CD14-positive monocyte (primary cell): ENCODE results near the gene MAP1LC3B. TPM values are rescaled to one million over a fixed set of nuclear protein-coding genes. Genes with fewer than 3 reads are reported as not detected.

Source experiments
- DNase-seq, 3 donors: peaks; one replicate each; pipeline ENCODE4 v3.0.0-alpha.2; 2011 to 2022
- H2AFZ ChIP-seq: 2 replicates; pipeline ENCODE4 v1.6.0; 2012; ENCODE audit warnings: mild to moderate bottlenecking, low read depth, low read length, inconsistent platforms; ENCODE audit not compliant: insufficient read depth, poor library complexity, severe bottlenecking
- H3K27ac ChIP-seq, 2 donors: 1 replicate in 1 of 2; 2 replicates in 1 of 2; pipeline ENCODE4 v1.5.1; 2012 to 2013; ENCODE audit warnings: low read length in 2 of 2, control low read depth in 1 of 2, inconsistent platforms in 1 of 2, low read depth in 1 of 2, mild to moderate bottlenecking in 1 of 2
- H3K27me3 ChIP-seq, 2 donors: one replicate each; pipeline versions ENCODE4 v1.6.0 to v1.6.1; 2011 to 2013; ENCODE audit warnings: low read length in 2 of 2; ENCODE audit not compliant: control insufficient read depth in 2 of 2, insufficient read depth in 2 of 2
- H3K36me3 ChIP-seq, 2 donors: replicated peaks in 1 of 2; 1 replicate in 1 of 2; 2 replicates in 1 of 2; pipeline versions ENCODE4 v1.5.1 to v1.6.1; 2012 to 2013; ENCODE audit warnings: low read length in 2 of 2, control low read depth in 1 of 2, inconsistent platforms in 1 of 2, mild to moderate bottlenecking in 1 of 2; ENCODE audit not compliant: insufficient read depth in 2 of 2, control insufficient read depth in 1 of 2
- H3K4me1 ChIP-seq, 2 donors: 1 replicate in 1 of 2; 2 replicates in 1 of 2; pipeline versions ENCODE4 v1.5.1 to v1.6.1; 2012 to 2013; ENCODE audit warnings: low read length in 2 of 2, control low read depth in 1 of 2, inconsistent platforms in 1 of 2, mild to moderate bottlenecking in 1 of 2, moderate library complexity in 1 of 2; ENCODE audit not compliant: insufficient read depth in 2 of 2, control insufficient read depth in 1 of 2
- H3K4me2 ChIP-seq: replicated peaks from 2 replicates; pipeline ENCODE3; 2012; ENCODE audit warnings: low read length, moderate library complexity, mild to moderate bottlenecking; ENCODE audit not compliant: poor library complexity, severe bottlenecking; ENCODE audit errors: extremely low read depth
- H3K4me3 ChIP-seq, 3 experiments: fragments of 200-600 bp in 1 of 3; sonication (generic) in 1 of 3; replicated peaks in 1 of 3; 1 replicate in 2 of 3; 2 replicates in 1 of 3; pipeline ENCODE4 v1.5.1; 2011 to 2013; ENCODE audit warnings: low read length in 3 of 3, mild to moderate bottlenecking in 3 of 3, control low read depth in 2 of 3, low read depth in 2 of 3, inconsistent platforms in 1 of 3, moderate library complexity in 1 of 3
- H3K79me2 ChIP-seq: 2 replicates; pipeline ENCODE4 v1.6.0; 2012; ENCODE audit warnings: mild to moderate bottlenecking, control low read depth, inconsistent platforms, low read length, moderate library complexity; ENCODE audit not compliant: insufficient read depth
- H3K9ac ChIP-seq: 2 replicates; pipeline ENCODE4 v1.6.0; 2017; ENCODE audit warnings: low read length, mild to moderate bottlenecking; ENCODE audit not compliant: insufficient read depth, poor library complexity, severe bottlenecking
- H3K9me3 ChIP-seq, 2 donors: replicated peaks in 1 of 2; 1 replicate in 1 of 2; 2 replicates in 1 of 2; pipeline versions ENCODE4 v1.5.1 to v1.6.1; 2012 to 2013; ENCODE audit warnings: low read length in 2 of 2, control low read depth in 1 of 2; ENCODE audit not compliant: control insufficient read depth in 1 of 2, insufficient read depth in 1 of 2
- H4K20me1 ChIP-seq: 2 replicates; pipeline ENCODE4 v1.6.0; 2012; ENCODE audit warnings: mild to moderate bottlenecking, low read length, control low read depth, moderate library complexity; ENCODE audit not compliant: insufficient read depth
- H3K27ac Mint-ChIP-seq, 7 donors: one replicate each; pipeline ENCODE4 v1.8.0; 2020; ENCODE audit warnings: mild to moderate bottlenecking in 7 of 7, mixed read lengths in 7 of 7, moderate library complexity in 6 of 7, inconsistent platforms in 2 of 7
- H3K27me3 Mint-ChIP-seq, 3 donors: one replicate each; pipeline ENCODE4 v1.8.0; 2021 to 2022; ENCODE audit warnings: low read depth in 3 of 3, mild to moderate bottlenecking in 3 of 3, mixed read lengths in 3 of 3, moderate library complexity in 3 of 3, inconsistent platforms in 1 of 3
- H3K36me3 Mint-ChIP-seq, 2 donors: one replicate each; pipeline ENCODE4 v1.8.0; 2020; ENCODE audit warnings: mixed read lengths in 2 of 2, inconsistent platforms in 1 of 2, mild to moderate bottlenecking in 1 of 2
- H3K4me1 Mint-ChIP-seq: one replicate; pipeline ENCODE4 v1.8.0; 2020; ENCODE audit warnings: mild to moderate bottlenecking, mixed read lengths
- H3K4me3 Mint-ChIP-seq, 2 donors: one replicate each; pipeline ENCODE4 v1.8.0; 2020; ENCODE audit warnings: mild to moderate bottlenecking in 2 of 2, mixed read lengths in 2 of 2, moderate library complexity in 1 of 2
- H3K9me3 Mint-ChIP-seq, 7 donors: one replicate each; pipeline ENCODE4 v1.8.0; 2020 to 2022; ENCODE audit warnings: mixed read lengths in 7 of 7, mild to moderate bottlenecking in 6 of 7, moderate library complexity in 6 of 7, inconsistent platforms in 2 of 7
- WGBS: methylation state at CpG from one replicate; pipeline ENCODE4 v1.1.5; 2013; ENCODE audit warnings: missing lambda C conversion rate; ENCODE audit not compliant: insufficient coverage; 5-methylcytosine and 5-hydroxymethylcytosine counted together
- intact Hi-C, 2 donors: fragments of 100-400 bp; cut with micrococcal nuclease; formaldehyde crosslinking; loops; one replicate each; pipeline versions ENCODE4 v1.15.0 to v1.15.1; 2023
- polyA plus RNA-seq, 3 donors: library from polyadenylated mRNA; depleted of rRNA in 1 of 3; unstranded in 2 of 3; stranded (reverse) in 1 of 3; fragments of 300-500 nt in 2 of 3; fragments of >200 nt in 1 of 3; fragmentation: Illumina TruSeq in 2 of 3; gene quantifications; 1 replicate in 2 of 3; 2 replicates in 1 of 3; pipeline ENCODE4 v1.2.3, GENCODE V29; 2012 to 2021
- TF ChIP-seq, protein P1 (sequence below): fragments of 200-600 bp; IDR thresholded peaks from one replicate; pipeline ENCODE4 v1.8.0; 2022; ENCODE audit warnings: antibody characterized with exemption, mild to moderate bottlenecking

MAP1LC3B gene
- polyA plus RNA-seq, 3 donors = 102 to 147 (median 140) TPM

DNA sequence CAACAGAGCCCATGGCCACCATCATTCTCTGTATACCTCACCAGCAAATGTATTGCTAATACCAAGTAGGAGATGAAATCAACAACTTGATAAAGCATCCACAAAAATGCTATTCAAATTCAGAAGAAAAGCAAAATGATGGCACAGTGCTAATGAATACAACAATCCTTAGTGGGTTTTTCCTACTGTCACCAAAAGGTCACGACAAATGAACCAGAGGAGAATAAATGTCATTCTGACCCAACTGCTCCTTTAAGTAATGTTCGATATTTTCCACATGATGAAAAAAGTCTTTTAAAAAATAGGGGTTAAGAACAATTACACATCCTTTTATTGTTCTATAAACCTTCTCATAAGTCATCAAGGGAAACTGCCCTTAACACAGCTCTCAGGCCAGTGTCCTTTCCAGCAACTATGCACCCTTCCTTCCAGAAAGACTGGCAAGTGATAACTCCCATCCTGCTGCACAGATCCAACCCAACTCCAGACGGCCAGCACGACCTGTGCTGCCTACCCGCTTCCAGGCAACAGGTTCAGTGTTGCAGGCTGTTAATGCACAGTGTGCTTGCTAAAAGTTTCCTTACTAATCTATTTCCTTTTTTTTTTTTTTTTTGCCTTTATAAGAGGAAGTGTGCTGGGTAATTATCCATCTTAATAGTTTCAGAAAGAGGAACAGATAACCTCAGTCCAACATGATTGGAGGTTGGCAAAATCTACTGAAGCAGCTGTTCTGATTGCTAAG is 23.9 kb upstream of the MAP1LC3B start:
- TF ChIP-seq, protein P1, sequence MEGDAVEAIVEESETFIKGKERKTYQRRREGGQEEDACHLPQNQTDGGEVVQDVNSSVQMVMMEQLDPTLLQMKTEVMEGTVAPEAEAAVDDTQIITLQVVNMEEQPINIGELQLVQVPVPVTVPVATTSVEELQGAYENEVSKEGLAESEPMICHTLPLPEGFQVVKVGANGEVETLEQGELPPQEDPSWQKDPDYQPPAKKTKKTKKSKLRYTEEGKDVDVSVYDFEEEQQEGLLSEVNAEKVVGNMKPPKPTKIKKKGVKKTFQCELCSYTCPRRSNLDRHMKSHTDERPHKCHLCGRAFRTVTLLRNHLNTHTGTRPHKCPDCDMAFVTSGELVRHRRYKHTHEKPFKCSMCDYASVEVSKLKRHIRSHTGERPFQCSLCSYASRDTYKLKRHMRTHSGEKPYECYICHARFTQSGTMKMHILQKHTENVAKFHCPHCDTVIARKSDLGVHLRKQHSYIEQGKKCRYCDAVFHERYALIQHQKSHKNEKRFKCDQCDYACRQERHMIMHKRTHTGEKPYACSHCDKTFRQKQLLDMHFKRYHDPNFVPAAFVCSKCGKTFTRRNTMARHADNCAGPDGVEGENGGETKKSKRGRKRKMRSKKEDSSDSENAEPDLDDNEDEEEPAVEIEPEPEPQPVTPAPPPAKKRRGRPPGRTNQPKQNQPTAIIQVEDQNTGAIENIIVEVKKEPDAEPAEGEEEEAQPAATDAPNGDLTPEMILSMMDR = no peak
- peak; percentile 39 to 67 (median 47) for DNase-seq
- H3K36me3 ChIP-seq = peaks cover 0 to 4% of the 10 kb centered on the region in 2 donors
- peak overlapping the region; percentile 27 for H3K4me2 ChIP-seq
- H4K20me1 ChIP-seq = peaks cover 96% of the 10 kb centered on the region
- no peak overlapping the region for H2AFZ ChIP-seq
- no peaks in the 10 kb centered on the region for H3K79me2 ChIP-seq
- intact Hi-C loops = no loop called here
- peak overlapping the region; percentile 27 to 82 for H3K4me3 Mint-ChIP-seq
- peaks cover 0 to 14% of the 10 kb centered on the region in 2 donors for H3K9me3 ChIP-seq
- peaks cover 13 to 18% of the 10 kb centered on the region in 2 donors for H3K4me1 ChIP-seq
- no peak overlapping the region for H3K9ac ChIP-seq
- H3K27me3 ChIP-seq = peaks cover 63 to 87% of the 10 kb centered on the region in 2 donors
- H3K27me3 Mint-ChIP-seq = peaks cover 86 to 95% (median 89%) of the 10 kb centered on the region in 3 donors
- 100% methylated on average over 1 of the region's 5 CpGs for WGBS
- H3K4me3 ChIP-seq = no peak overlapping the region
- no peak overlapping the region for H3K27ac Mint-ChIP-seq
- H3K9me3 Mint-ChIP-seq = peaks cover 0 to 33% (median 8%) of the 10 kb centered on the region in 7 donors
- H3K4me1 Mint-ChIP-seq = peaks cover 25% of the 10 kb centered on the region
- H3K36me3 Mint-ChIP-seq = peaks cover 35 to 43% of the 10 kb centered on the region in 2 donors
- no peak overlapping the region for H3K27ac ChIP-seq

DNA sequence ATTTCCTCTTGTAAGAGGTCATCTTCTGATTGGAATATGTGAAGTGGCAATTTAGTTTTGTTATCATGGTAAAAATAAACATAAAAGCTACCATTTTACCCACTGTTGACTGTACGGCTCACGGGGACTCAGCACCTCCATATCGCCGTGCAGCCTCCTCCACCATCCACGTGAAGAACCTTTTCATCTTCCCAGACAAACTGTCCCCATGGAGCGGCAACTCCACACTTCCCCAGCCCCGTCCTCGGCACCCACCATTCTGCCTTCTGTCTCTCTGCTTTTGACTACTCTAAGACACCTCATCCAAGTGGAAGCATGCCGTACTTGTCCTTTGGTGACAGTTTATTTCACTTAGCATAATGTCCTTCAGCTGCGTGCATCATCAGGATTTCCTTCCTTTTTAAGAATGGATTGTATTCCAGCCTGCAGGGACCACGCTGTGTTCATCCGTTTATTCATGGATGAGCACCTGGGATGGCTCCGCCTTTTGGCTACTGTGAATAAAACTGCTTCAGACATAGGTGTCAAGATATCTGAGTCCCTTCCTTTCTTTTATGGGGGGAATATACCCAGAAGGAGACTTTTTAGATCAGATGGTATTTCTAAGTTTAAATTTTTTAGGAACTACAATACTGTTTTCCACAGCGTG is 22.9 kb upstream of the MAP1LC3B start:
- TF ChIP-seq, protein P1 = no peak
- peaks cover 13 to 18% of the 10 kb centered on the region in 2 donors for H3K4me1 ChIP-seq
- WGBS = 91% methylated on average over 11 of the region's 14 CpGs
- no peak overlapping the region for H3K4me2 ChIP-seq
- no peak for DNase-seq
- H3K4me3 Mint-ChIP-seq = peak overlapping the region in 1 of 2 donors; percentile 82
- peaks cover 0 to 14% of the 10 kb centered on the region in 2 donors for H3K9me3 ChIP-seq
- peaks cover 24% of the 10 kb centered on the region for H3K4me1 Mint-ChIP-seq
- peaks cover 95% of the 10 kb centered on the region for H4K20me1 ChIP-seq
- H3K4me3 ChIP-seq = no peak overlapping the region
- H3K27me3 Mint-ChIP-seq = peaks cover 87 to 94% (median 88%) of the 10 kb centered on the region in 3 donors
- H3K9ac ChIP-seq = no peak overlapping the region
- no peaks in the 10 kb centered on the region for H3K79me2 ChIP-seq
- intact Hi-C loops = no loop called here
- peak overlapping the region in 1 of 7 donors; percentile 14 for H3K27ac Mint-ChIP-seq
- H2AFZ ChIP-seq = no peak overlapping the region
- no peak overlapping the region for H3K27ac ChIP-seq
- H3K9me3 Mint-ChIP-seq = peaks cover 0 to 31% (median 10%) of the 10 kb centered on the region in 7 donors
- H3K36me3 ChIP-seq = peaks cover 0 to 4% of the 10 kb centered on the region in 2 donors
- H3K27me3 ChIP-seq = peaks cover 71 to 87% of the 10 kb centered on the region in 2 donors
- peaks cover 36 to 39% of the 10 kb centered on the region in 2 donors for H3K36me3 Mint-ChIP-seq
